Measurements from ENCODE around the gene C6orf163.

Gene C6orf163

DNA sequence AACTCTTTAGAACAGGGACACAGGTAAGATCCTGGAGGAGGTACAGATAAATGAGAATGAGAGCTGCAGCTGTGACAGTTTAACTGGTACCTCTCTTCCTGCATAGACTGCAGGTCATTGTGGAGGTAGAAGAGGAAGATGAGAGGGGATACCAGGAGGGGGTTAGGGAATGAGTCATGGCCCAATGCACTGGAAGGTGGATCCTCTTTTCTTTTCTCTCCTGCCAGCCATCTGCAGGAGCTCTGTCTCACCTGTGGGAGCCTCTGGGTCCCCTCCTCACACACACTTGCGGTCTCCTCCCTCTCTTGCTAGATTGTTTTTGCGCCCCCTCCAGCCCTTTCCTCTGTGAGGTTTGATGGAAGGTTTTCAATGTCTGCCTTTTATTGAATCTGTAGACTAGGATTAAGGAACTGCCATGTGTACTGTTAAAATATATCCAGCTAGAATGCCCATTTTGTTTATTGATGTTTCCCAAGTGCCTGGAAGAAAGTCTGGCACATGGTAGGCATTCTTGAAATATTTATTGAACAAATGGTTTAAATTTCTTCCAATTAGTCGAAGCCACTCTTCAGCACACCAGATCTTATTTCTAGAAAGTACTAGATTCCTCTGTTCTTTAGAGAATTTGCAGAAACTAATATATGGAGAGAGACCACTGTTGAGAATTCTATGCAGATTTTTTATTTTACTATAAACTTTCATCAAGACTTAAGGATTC lies 13.0 kb downstream of the C6orf163 start:
- no peak for DNase-seq

DNA sequence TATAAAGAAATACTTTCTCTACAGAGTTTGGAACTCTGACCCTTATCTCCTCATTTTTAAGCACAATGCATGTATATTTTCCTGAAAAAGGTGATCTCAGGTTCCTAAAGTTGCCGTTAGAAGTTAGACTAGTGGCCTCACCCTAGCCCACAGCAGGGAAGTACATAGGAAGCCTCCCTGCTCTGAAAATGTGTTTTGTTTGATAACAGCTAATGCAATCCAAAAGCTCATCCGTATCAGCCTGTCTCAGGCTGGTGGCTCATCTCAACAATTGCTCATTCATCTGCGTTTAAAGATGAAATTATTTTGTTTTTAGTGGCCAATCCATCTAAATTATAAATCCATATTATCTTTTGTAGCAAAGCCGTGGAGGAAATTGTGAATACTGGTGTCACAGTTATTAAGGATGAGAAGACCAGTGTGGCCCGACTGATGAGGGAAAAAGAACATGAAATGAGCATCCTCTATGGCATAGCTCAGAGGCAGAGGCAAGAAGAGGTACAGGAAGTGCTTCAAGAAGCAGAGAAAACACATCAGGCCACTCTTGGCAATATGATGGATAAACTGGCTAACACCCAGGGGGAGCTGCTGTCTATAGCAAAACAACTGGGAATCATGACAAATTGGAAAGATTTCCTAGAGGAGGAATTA lies 20.1 kb downstream of the C6orf163 start:
- DNase-seq: no peak

DNA sequence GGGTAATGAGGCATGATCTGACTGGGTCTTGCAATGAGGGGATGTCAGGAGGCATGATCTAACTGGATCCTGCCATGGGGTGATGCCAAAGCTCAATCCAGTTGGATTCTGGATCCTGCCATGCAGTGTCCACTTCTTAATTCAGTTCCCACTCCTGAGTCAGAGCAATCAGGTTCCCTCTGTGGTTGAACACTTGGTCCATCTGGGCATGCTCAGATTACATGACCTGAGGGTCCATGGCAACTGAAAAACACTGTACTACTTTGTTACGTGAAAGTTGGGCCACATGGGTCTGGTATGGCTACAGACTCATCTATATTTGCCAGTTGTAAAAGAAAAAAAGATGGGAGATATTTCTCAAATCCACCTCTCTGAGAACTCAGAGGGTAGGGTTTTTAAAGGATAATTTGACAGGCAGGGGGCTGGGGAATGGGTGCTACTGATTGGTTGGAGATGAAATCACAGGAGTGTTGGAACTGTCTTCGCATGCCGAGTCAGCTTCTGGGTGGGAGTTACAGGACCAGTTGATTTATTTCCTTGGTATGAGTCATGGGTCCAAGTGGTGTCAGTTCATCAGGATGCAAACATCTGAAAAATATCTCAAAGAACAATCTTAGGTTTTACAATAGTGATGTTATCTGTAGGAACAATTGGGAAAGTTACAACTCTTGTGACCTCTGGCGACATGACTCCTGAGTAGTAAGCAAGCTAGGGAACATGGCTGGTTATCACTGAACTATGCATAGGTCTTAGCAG lies 21.6 kb downstream of the C6orf163 start:
- no peak for DNase-seq

DNA sequence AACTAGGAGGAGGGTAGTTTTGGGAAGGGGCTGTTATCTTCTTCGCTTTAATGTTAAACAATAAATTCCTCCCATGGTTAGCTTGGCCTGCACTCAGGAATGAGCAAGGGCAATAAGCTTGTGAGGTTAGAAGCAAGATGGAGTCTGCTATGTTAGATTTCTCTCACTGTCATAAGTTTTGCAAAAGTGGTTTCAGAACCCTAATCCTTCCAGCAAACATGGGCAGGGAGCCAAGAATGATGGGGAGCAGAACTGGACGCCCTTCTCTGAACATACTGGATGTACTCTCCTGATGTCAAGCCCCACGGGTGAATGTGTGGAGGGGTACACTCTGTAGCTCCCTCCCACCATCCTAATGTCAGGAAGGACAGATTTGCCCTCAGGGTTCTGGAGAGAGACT lies 22.3 kb downstream of the C6orf163 start:
- DNase-seq: no peak

DNA sequence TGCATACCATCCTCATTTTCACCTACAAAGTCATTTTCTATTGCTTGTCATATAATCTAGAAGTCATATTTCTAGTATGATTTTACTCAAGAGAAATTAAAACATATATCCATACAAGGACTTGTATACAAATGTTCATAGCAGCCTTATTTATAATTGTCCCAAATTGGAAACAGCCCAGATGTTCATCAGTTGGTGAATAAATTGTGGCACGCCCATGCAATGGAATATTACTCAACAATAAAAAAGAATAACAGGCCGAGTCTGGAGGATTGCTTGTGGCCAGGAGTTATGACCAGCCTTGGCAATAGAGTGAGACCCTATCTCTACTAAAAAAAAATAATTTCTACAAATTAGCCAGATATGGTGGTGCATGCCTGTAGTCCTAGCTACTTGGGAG lies 28.8 kb downstream of the C6orf163 start:
- no peak for DNase-seq

DNA sequence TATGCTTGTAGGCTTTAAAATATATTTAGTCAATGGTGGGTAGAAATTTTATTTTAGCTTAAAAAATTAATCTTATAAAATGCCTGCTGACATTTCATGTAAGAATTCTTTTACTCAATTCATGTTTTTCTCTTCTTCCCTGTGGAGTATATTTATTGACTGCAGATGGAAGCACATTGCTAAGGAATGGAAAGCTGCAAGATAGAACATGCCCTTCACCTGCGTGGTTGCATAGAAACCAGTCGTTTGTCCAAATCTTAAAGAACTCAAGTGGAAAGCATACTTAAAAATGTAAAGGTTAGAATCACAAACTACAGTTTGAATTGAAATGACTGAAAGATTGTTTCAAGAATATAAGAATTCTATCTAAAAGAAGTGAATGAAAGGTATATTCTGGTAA lies 30.7 kb downstream of the C6orf163 start:
- DNase-seq: no peak

DNA sequence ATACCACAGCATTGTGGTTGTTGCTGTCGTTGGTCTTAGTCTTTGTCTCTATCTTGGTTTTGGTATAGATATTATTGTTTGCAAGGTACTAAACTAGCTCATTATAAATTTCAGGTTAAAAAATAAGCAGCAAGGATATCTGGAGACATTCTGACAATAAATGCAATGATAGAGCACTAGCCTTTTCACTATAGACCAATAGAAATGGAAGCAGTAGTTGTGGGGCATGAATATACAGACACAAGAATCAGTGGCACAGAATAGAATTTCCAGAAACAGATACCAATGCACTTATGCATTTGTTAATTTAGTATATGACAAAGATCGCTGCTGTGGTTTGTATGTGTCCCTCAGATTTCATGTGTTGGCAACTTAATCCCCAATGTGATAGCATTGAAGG lies 32.0 kb downstream of the C6orf163 start:
- no peak for DNase-seq

DNA sequence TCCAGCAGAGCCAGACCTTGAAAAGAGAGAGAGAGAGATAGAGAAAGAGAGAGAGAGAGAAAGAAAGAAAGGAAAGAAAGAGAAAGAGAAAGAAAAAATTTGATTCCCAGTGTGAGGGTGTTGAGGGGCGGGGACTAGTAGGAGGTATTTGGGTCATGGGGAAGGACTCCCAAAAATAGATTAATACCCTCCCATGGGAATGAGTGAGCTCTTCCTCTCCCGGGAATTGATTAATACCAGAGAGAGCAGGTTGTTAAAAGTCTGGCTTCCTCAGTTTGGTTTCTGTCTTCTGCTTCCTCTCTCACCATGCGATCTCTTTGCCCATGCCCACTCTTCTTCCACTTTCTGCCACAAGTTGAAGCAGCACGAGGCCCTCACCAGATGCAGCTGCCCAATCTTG lies 34.3 kb downstream of the C6orf163 start:
- no peak for DNase-seq

DNA sequence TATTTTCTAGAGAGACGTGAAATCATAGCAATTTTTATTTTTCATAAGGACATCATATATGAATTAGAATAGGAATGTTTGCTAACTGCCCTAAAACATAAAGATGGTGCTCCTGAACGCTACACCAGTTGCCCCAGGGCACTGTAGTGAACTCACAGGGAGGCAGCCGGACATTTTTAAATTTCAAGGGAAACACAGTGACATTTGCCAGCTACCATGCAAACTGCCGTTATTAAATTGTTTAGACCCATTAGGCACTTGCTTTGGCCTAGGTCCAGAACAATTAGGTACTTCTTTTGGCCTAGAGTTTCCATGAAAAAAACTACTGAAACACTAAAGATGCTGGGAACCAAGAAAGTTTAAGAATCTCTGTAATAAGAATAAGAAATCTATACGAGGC lies 38.2 kb downstream of the C6orf163 start:
- DNase-seq: no peak

DNA sequence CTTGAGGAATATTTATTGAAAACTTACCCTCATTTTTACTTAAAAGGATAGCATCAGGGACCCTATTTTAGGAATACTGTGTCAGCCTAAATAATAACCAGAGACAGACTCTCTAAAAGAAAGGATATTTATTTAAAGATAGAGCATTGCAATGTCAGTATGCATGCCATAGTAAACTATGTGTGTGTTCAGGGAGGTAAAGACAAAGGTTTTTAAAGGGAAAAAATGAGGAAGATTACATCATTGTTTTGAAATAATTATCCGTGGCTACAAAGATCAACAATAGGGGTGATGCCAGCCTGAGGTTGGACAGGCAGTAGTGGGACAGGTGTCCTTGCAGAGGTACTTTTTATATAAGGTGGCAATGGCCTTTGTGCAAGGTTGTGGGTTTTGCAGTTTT lies 39.4 kb downstream of the C6orf163 start:
- no peak for DNase-seq

DNA sequence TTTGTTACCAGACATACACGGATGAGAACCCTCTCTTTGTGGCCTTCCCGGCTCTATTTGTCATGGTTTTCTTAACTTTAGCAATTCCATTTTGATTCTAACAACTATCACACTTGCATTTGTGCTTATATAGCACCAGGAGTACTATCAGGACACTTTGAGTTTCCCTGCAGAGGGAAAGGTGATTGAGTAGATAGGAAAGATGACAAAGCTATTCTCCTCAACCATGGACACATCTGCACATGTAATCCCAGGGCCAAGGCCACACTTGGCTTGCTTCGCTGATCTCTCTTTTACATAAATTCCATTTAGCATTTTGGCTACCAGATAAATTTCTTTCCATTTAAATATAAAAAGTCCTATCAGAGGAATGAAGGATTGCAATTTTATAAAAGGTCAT lies 39.8 kb downstream of the C6orf163 start:
- DNase-seq: no peak

DNA sequence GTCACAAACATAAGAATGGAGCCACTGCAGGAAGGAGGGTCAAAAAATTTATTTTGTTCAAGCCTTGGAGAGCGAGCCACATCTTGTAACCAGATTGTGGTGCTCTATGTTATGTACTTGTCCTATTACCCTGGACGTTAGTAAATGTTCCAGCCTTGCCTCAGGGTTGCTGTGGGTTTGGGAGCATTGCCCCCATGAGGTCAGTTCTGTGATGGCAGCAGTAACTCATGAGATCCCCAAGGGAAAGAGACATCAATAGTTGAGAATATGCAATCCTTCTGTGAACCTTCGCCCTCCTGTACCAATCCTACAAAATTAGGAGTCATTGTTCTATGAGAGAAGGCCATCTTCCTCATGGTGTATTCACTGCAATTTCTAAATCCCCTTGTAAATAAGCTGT lies 46.7 kb downstream of the C6orf163 start:
- no peak for DNase-seq

DNA sequence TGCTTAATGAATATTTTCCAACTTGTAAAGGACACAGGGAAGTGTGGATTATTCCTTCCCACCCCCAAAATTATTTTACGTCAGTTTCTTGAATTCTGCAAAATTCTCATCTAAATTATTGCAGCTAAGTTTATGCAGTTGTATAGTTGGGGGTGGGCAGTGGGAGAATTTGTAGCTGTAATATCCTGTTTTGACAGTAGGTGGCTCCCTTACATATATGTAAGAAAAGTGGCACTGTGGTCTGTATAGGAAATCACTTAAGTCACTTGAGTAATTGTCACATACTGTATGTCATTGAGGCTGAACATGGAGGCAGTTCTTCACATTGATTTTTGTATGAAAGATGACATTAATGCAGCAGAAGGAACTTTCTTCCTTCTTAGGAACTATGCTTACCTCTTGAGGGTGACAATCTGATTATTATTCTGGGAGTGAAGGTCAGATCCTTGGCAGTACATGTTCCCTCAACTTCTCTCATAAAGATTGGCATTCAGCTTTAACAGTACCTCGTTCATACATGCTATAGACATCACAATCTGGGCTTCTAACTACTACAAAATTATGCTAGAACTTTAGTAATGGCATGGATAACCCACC lies 48.5 kb downstream of the C6orf163 start:
- peak; percentile 45 for DNase-seq

DNA sequence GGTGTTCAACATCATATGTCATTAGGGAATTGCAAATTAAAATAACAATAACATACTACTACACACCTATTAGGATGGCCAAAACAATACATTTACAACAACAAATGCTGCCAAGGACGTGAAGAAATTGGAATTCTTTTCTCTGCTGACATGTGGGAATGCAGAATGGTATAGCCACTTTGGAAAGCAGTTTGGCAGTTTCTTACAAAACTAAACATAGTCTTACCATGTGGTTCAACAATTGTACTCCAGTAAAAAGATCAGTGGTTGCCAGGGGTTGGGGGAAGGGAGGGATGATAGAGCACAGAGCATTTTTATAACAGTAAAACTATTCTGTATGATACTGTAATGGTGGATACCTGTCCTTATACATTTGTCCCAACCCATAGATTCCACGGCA lies 50.8 kb downstream of the C6orf163 start:
- DNase-seq: no peak

DNA sequence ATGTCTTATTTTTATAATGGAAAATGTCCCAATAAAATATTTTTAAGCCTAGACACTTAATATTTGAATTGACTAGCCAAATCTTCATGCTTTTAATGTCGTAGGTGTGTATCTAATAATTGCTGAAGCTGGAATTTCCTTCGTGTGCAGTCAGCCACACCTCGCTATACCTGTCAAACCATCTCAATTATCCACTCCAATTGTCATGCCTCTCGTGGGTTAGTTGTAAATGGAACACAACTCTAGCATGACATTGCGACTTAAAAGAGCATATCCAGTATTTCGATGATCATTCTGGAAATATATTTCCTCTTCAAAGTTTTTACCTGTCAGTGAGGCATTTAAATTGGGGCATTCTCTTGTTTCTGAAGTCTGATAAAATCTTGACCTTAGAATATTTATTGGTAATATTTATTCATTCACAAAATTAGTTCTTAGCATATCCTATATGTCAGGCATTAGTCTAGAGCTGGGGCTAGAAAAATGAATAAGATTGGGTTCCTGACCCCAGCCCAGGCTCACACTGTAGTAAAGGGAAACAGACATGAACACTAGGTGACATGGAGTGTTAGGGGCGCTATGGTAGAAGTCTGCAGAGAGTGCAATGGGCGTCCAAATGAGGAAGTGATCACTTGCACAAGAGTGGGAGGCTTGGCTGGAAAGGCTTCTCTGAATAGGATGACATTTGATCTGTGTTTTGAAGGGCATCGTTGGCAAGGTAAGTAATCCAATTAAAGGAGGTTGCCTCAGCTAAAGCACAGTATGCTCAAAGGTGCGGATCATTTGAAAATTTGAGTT lies 52.2 kb downstream of the C6orf163 start:
- DNase-seq: peak; percentile 12

DNA sequence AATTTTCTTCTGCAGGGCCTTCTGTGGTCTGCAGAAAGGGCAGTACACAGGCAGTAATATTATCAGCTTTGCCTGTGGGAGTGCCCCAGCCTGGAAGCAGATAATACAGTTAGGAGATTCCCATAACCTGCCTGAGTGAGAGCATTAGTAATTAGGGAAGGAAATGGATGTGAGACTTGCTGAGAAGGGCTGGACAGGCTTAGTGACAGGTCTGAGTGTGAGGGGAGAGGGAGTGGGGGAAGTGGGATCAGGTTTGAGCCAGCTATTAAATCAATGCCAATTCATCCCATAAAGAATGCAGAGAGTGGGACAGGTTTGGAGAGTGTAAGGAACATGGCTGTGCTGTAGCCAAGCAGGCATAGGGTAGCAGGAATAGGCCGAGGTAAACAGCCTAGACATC lies 53.0 kb downstream of the C6orf163 start:
- DNase-seq: no peak

DNA sequence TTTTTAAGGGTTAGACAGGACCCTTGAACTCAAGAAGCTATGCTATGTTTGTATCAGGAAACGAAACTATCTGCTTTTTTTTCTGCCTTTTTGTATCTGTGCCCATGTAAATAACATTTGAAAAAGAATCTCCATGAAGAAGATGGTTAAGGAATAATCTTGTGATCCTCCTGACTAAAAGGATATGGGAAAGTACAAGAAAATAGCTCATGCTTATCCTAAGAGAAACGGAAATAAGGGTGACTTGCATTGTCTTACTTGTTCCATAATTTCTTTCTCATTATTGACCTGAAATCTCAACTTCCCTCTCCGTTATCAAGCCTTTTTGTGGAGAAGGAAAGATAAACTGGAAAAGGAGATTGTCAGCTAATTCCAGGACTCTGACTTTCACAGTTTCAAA lies 57.2 kb downstream of the C6orf163 start:
- no peak for DNase-seq

DNA sequence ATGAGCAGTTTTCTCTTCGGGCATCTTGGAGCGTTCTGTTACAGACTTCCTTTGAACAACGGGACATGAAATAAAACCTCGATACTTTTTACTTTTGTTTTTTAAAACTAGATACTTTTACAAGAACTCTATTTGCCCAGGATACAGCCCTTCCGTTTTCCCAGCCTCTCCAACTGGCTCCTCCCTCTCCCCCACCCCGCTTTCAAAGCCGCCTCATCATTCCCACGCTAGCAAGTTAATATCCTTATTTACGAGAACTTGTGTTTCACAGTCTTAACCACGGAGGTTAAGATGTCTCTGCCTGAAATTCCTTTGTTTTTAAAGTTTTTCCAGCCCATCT lies 62.9 kb downstream of the C6orf163 start:
- no peak for DNase-seq

DNA sequence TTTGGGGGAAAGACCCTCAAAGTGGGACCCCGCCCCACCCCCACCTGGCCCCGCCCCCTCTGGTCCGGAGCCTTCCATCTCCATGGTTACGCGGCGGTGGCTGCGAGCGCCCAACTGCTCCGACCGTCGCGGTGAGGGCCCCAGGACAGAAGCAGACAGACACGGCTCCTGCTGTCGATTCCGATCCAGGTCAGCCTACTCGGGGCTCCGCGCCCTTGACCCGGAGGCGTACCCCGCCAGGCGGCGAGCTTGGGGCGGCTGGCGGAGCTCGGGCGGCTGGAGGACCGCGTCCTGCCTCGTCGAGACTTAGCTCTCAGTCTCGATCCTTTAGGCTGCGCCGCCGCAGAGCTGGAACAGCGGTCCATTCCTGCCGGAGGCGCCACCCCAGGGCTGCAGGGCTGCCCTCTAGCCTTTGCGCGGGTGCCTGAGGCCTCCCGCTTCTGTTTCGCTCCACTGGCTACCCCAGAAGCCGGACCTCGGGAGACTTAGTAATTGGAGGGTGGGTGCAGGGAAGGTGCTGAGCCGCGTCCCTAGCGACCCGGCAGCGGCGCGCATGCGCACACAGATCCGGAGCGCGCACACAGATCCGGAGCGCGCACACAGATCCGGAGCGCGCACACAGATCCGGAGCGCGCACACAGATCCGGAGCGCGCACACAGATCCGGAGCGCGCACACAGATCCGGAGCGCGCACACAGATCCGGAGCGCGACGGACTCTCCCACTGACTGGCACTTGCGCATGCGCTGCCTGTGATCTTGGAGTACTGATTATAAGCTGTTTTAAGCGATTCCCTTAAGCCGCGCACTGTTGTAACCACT lies 63.5 kb downstream of the C6orf163 start, which contains the start of gene CFAP206:
Gene CFAP206, plus strand, starts transcription at position 72 of the 820 bp plus-strand sequence. CDS start 1,868 bp downstream, outside the sequence.
- DNase-seq: peak; percentile 58

DNA sequence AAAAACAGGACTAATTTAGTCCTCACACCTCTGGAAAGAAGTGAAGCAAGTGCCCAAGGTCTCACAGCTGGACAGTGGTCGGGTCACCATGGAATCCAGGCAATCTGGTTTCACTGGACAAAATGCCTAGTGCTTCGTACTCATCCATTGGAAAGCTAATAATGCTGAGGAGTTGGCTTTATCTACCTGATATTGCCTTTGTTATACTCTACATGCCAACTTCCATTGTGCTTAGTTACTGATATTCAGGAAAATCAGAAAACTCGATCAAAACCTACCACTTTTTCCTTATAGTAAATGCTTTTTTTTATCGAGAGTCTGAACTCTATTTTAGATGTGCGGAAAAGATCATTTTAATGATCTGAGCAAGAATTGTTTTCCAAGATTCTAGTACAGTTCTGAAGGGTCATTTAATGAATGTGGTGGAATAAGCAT lies 64.1 kb downstream of the C6orf163 start:
- DNase-seq: no peak
